Panc1 (cell line): ENCODE measurements around the gene STARD4. TPM values are rescaled to one million over a fixed set of nuclear protein-coding genes. Genes with fewer than 3 reads are reported as not detected.

ENCODE experiments used
- ATAC-seq: fragments of 200-7000 bp; cut with Tn5 transposase; 2 replicates; pipeline ENCODE4 v1.9.1; 2020; ENCODE audit warnings: mild to moderate bottlenecking, moderate library complexity
- BruUV-seq: library from RNA; stranded (reverse); fragments of 400-500 nt; replicated peaks from 2 replicates; lab custom pipeline; 2021; lab: Mats Ljungman, UMichigan
- CTCF ChIA-PET: fragments of 300-600 bp; sonication (Branson Sonifier 250); formaldehyde crosslinking; loops from one replicate; lab custom pipeline; 2022; ENCODE audit warnings: antibody characterized with exemption; lab: Charles Lee
- POLR2A ChIA-PET: fragments of 300-600 bp; sonication (Branson Sonifier 250); formaldehyde crosslinking; loops from one replicate; lab custom pipeline; 2022; ENCODE audit warnings: antibody characterized with exemption; lab: Charles Lee
- DNase-seq: peaks from one replicate; pipeline ENCODE4 v3.0.0-alpha.2; 2010; ENCODE audit warnings: low read depth, low spot score
- H3K27ac ChIP-seq: 2 replicates; pipeline ENCODE4 v1.5.1; 2011; ENCODE audit warnings: mild to moderate bottlenecking, low read length, inconsistent platforms
- H3K27me3 ChIP-seq: fragments of 200-500 bp; sonication (Bioruptor generic); 2 replicates; pipeline ENCODE4 v1.6.0; 2014; ENCODE audit warnings: low read length, inconsistent platforms; ENCODE audit not compliant: control insufficient read depth, insufficient read depth
- H3K36me3 ChIP-seq: fragments of 200-500 bp; sonication (Bioruptor generic); 2 replicates; pipeline ENCODE4 v1.5.1; 2014; ENCODE audit warnings: inconsistent platforms, mild to moderate bottlenecking, low read length, moderate library complexity; ENCODE audit not compliant: control insufficient read depth, insufficient read depth
- H3K4me1 ChIP-seq: 2 replicates; pipeline ENCODE4 v1.5.1; 2011; ENCODE audit warnings: inconsistent platforms, mild to moderate bottlenecking, low read length, moderate library complexity; ENCODE audit not compliant: control insufficient read depth, insufficient read depth
- H3K4me3 ChIP-seq, 2 experiments: 2 replicates each; pipeline ENCODE4 v1.5.1; 2011 to 2012; ENCODE audit warnings: low read depth in 2 of 2, low read length in 2 of 2, mild to moderate bottlenecking in 2 of 2, inconsistent platforms in 1 of 2, moderate library complexity in 1 of 2
- H3K9me3 ChIP-seq: fragments of 200-500 bp; sonication (Bioruptor generic); 2 replicates; pipeline ENCODE4 v1.5.1; 2014; ENCODE audit warnings: low read depth, mild to moderate bottlenecking, inconsistent platforms, low read length, moderate library complexity; ENCODE audit not compliant: control insufficient read depth, insufficient read depth
- CTCF ChIP-seq: fragments of 450-650 bp; IDR thresholded peaks from 2 replicates; pipeline ENCODE4 v1.5.1; 2017; ENCODE audit warnings: mild to moderate bottlenecking
- POLR2AphosphoS5 ChIP-seq: IDR thresholded peaks from 2 replicates; pipeline ENCODE4 v1.6.1; 2012; ENCODE audit warnings: mild to moderate bottlenecking, low read depth, low read length, moderate library complexity
- REST ChIP-seq, 2 experiments: IDR thresholded peaks; 2 replicates each; pipeline ENCODE4 v1.6.1; 2011 to 2012; ENCODE audit warnings: low read depth in 2 of 2, control low read depth in 1 of 2, low read length in 1 of 2, mild to moderate bottlenecking in 1 of 2, moderate library complexity in 1 of 2; ENCODE audit not compliant: insufficient read depth in 1 of 2
- SIN3A ChIP-seq: IDR thresholded peaks from 2 replicates; pipeline ENCODE4 v1.6.1; 2012; ENCODE audit warnings: low read depth, mild to moderate bottlenecking, low read length, moderate library complexity, borderline replicate concordance; ENCODE audit not compliant: insufficient read depth
- TCF7L2 ChIP-seq: IDR thresholded peaks from 2 replicates; pipeline ENCODE4 v1.6.1; 2011; ENCODE audit warnings: mild to moderate bottlenecking, low read depth, low read length, inconsistent platforms
- in situ Hi-C: cut with HindIII; loops from 2 replicates; pipeline ENCODE4 v1.10.0; 2016; ENCODE audit warnings: low sequenced_read_pairs, low pct_unique_long_range_greater_than_20kb
- intact Hi-C: fragments of 100-400 bp; cut with micrococcal nuclease; formaldehyde crosslinking; loops from one replicate; pipeline ENCODE4 v1.10.0; 2022; ENCODE audit not compliant: unreplicated experiment
- total RNA-seq: library from RNA; stranded (reverse); gene quantifications from one replicate; pipeline ENCODE4 v1.2.1, GENCODE V29; 2021; ENCODE audit not compliant: unreplicated experiment

STARD4 gene
- total RNA-seq, 1 experiment from 2014 or later: 26.0 TPM

GRCh38 chr5:111550282-111551020 lies 38.1 kb upstream of the STARD4 start:
- Histone ChIP-seq H3K27me3 (no peaks in the 10 kb centered on the region), H3K27ac (no peak overlapping the region), H3K4me3 (no peak overlapping the region), H3K36me3 (no peaks in the 10 kb centered on the region), H3K4me1 (no peaks in the 10 kb centered on the region), H3K9me3 (no peaks in the 10 kb centered on the region)
- CTCF ChIA-PET: interaction anchor here (0.5 kb wide), 1 partner anchor 359 kb away, joined by 3 read pairs; no protein-coding TSS in a partner anchor
- ATAC-seq (peak; percentile 97), DNase-seq (peak; percentile 69)
- intact Hi-C loops: loop anchor here (1.0 kb wide), 1 partner anchor 597 kb away; no protein-coding TSS in a partner anchor
- TF ChIP-seq SIN3A: no peak
- TF ChIP-seq CTCF: peak; percentile 80
- POLR2A ChIA-PET: no interaction called here
- in situ Hi-C loops: no loop called here
- no TSS peak for BruUV-seq

- in situ Hi-C loops: no loop called here
- ChIA-PET POLR2A (no interaction called here), CTCF (no interaction called here)
- no peak for TF ChIP-seq REST (IDR thresholded peaks at IDR 0.05; ENCODE audit: insufficient read depth in 1 of 2, low read depth in 2 of 2, low read length in 1 of 2)
- TF ChIP-seq SIN3A: no peak
- TF ChIP-seq CTCF: no peak
- TF ChIP-seq POLR2AphosphoS5: no peak
- no peak for TF ChIP-seq TCF7L2
- ATAC-seq: no peak
- DNase-seq: no peak
- no peak overlapping the region for H3K27ac ChIP-seq
- no peak overlapping the region for H3K4me3 ChIP-seq
- H3K9me3 ChIP-seq: no peaks in the 10 kb centered on the region
- H3K27me3 ChIP-seq: no peaks in the 10 kb centered on the region
- H3K36me3 ChIP-seq: no peaks in the 10 kb centered on the region; the same call in 1 of the 2 replicates
- intact Hi-C loops: no loop called here
- BruUV-seq: no TSS peak
- no peaks in the 10 kb centered on the region for H3K4me1 ChIP-seq
Observed at GRCh38 chr5:111548992-111549649, 36.8 kb upstream of the STARD4 start.
